CD4-positive, alpha-beta T cell (primary cell): ENCODE measurements around the gene MAGI1. TPM values are rescaled to one million over a fixed set of nuclear protein-coding genes. Genes with fewer than 3 reads are reported as not detected.

Source experiments
- ATAC-seq: fragments of 200-7000 bp; cut with Tn5 transposase; one replicate; pipeline ENCODE4 v1.10.0; 2022; ENCODE audit warnings: mild to moderate bottlenecking; ENCODE audit not compliant: poor library complexity
- CTCF ChIA-PET: fragments of 350-600 bp; sonication (Branson Sonifier 250); formaldehyde crosslinking; loops from one replicate; lab custom pipeline; 2021; ENCODE audit warnings: antibody characterized with exemption, inconsistent platforms; lab: Charles Lee
- POLR2A ChIA-PET: fragments of 350-600 bp; sonication (Branson Sonifier 250); formaldehyde crosslinking; loops from one replicate; lab custom pipeline; 2021; ENCODE audit warnings: antibody characterized with exemption, inconsistent platforms; lab: Charles Lee
- DNase-seq, 14 experiments: peaks; one replicate each; pipeline ENCODE4 v3.0.0-alpha.2; 2013 to 2020; ENCODE audit warnings: mixed read lengths in 2 of 14
- H3K27ac ChIP-seq, 2 donors: one replicate each; pipeline versions ENCODE4 v1.5.1 to v1.7.0; 2013; ENCODE audit warnings: low read length in 2 of 2, low read depth in 1 of 2, mild to moderate bottlenecking in 1 of 2
- H3K27me3 ChIP-seq, 2 experiments: 1 replicate in 1 of 2; 2 replicates in 1 of 2; pipeline versions ENCODE4 v1.6.1 to v1.7.0; 2013; ENCODE audit warnings: low read length in 2 of 2, control low read depth in 1 of 2, mild to moderate bottlenecking in 1 of 2, moderate library complexity in 1 of 2; ENCODE audit not compliant: insufficient read depth in 2 of 2, control insufficient read depth in 1 of 2
- H3K36me3 ChIP-seq: one replicate; pipeline ENCODE4 v1.6.1; 2013; ENCODE audit warnings: low read length, control low read depth; ENCODE audit not compliant: insufficient read depth
- H3K4me1 ChIP-seq: one replicate; pipeline ENCODE4 v1.6.1; 2013; ENCODE audit warnings: low read length, control low read depth; ENCODE audit not compliant: insufficient read depth
- H3K4me3 ChIP-seq: one replicate; pipeline ENCODE4 v1.5.1; 2013; ENCODE audit warnings: mild to moderate bottlenecking, low read length, moderate library complexity
- H3K9me3 ChIP-seq, 2 experiments: 1 replicate in 1 of 2; 2 replicates in 1 of 2; pipeline versions ENCODE4 v1.6.1 to v1.7.0; 2013; ENCODE audit warnings: low read length in 2 of 2, mild to moderate bottlenecking in 2 of 2, control low read depth in 1 of 2, moderate library complexity in 1 of 2; ENCODE audit not compliant: control insufficient read depth in 1 of 2, insufficient read depth in 1 of 2
- H3K27ac Mint-ChIP-seq: one replicate; pipeline ENCODE4 v1.8.0; 2020; ENCODE audit warnings: mixed read lengths
- H3K27me3 Mint-ChIP-seq: one replicate; pipeline ENCODE4 v1.8.0; 2021; ENCODE audit warnings: mixed read lengths
- H3K36me3 Mint-ChIP-seq: one replicate; pipeline ENCODE4 v1.8.0; 2021; ENCODE audit warnings: low read depth, mixed read lengths
- H3K4me1 Mint-ChIP-seq: one replicate; pipeline ENCODE4 v1.8.0; 2021; ENCODE audit warnings: low read depth, mixed read lengths
- H3K4me3 Mint-ChIP-seq: one replicate; pipeline ENCODE4 v1.8.0; 2020; ENCODE audit warnings: mild to moderate bottlenecking, mixed read lengths
- H3K9me3 Mint-ChIP-seq: one replicate; pipeline ENCODE4 v1.8.0; 2020; ENCODE audit warnings: mixed read lengths
- intact Hi-C, 2 experiments: fragments of 100-400 bp; cut with DNase I in 1 of 2; cut with micrococcal nuclease in 1 of 2; formaldehyde crosslinking; loops; one replicate each; pipeline versions ENCODE4 v1.15.1 to v1.9.0; 2023 to 2025; cut with DNase I, micrococcal nuclease
- total RNA-seq, 174 experiments: library from RNA in 2 of 174; stranded (reverse) in 2 of 174; gene quantifications; one replicate each; pipeline ENCODE4 v1.2.3 and lab custom pipeline; 2021 to 2026
- TF ChIP-seq, protein P1 (sequence below): fragments of 200-600 bp; IDR thresholded peaks from one replicate; pipeline ENCODE4 v1.8.0; 2022; ENCODE audit warnings: antibody characterized with exemption, mild to moderate bottlenecking

MAGI1 gene
- total RNA-seq, 2 experiments from 2014 or later = not detected

DNA sequence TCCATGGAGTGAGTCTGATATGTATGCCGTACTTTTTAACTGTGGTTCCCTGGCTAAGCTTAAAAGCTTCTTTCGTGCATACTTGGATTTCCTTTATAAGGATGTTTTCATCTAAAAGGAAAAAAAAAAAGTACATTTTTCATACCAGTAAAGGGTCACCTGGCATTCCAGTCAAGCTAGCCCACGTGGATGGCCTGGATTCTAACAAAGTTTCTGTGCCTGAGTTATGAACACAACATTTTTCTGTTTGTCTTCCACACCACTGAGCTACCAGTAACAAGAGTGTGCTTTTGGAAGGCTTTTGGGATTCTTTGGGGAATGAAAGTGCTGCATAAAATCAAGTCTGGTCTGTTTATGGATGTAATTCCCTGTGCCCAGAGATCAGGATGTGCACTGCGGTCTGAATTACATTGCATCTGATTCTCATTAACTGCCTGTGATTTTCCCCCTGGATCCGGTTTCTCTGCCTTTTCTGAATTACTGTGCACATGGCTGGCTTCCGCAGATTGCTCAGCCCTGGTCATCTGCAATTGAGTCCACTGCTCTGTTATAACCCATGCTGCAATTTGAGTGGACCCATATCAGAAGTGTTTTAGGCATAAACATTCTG, 38.2 kb upstream of the MAGI1 start:
- H3K27ac Mint-ChIP-seq = no peak overlapping the region
- H3K36me3 Mint-ChIP-seq = no peaks in the 10 kb centered on the region
- H3K4me1 Mint-ChIP-seq = no peaks in the 10 kb centered on the region
- no peak overlapping the region for H3K27ac ChIP-seq
- no peaks in the 10 kb centered on the region for H3K4me1 ChIP-seq
- H3K36me3 ChIP-seq = no peaks in the 10 kb centered on the region
- no peak overlapping the region for H3K4me3 Mint-ChIP-seq
- no peak for DNase-seq
- CTCF ChIA-PET = no interaction called here
- peaks cover 3% of the 10 kb centered on the region for H3K9me3 Mint-ChIP-seq
- TF ChIP-seq, protein P1, sequence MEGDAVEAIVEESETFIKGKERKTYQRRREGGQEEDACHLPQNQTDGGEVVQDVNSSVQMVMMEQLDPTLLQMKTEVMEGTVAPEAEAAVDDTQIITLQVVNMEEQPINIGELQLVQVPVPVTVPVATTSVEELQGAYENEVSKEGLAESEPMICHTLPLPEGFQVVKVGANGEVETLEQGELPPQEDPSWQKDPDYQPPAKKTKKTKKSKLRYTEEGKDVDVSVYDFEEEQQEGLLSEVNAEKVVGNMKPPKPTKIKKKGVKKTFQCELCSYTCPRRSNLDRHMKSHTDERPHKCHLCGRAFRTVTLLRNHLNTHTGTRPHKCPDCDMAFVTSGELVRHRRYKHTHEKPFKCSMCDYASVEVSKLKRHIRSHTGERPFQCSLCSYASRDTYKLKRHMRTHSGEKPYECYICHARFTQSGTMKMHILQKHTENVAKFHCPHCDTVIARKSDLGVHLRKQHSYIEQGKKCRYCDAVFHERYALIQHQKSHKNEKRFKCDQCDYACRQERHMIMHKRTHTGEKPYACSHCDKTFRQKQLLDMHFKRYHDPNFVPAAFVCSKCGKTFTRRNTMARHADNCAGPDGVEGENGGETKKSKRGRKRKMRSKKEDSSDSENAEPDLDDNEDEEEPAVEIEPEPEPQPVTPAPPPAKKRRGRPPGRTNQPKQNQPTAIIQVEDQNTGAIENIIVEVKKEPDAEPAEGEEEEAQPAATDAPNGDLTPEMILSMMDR = no peak
- ATAC-seq = no peak
- H3K9me3 ChIP-seq = peaks cover 0 to 10% of the 10 kb centered on the region in 2 experiments
- no peak overlapping the region for H3K4me3 ChIP-seq
- no peaks in the 10 kb centered on the region for H3K27me3 Mint-ChIP-seq
- H3K27me3 ChIP-seq = no peaks in the 10 kb centered on the region
- intact Hi-C loops = no loop called here
- POLR2A ChIA-PET = no interaction called here

DNA sequence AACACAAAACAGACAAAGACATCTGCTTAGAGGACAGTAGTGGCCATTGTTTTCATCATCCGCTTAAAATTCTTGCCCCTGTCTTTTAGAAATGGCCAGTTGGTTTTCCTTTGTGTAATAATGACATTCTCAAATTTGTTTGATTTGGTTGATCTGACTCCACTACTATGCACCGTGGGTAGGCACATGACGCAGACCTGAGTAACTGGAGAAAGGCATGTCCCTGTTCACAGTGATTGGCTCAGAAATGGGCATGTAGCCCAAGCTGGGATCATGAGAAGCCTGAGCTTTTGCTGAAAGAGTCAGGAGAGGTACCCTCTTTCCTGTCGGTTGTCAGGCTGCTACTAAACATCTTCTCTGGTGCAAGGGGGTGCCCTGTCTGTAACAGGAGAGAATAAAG, 36.6 kb upstream of the MAGI1 start:
- H3K4me3 Mint-ChIP-seq = no peak overlapping the region
- CTCF ChIA-PET = no interaction called here
- no peak overlapping the region for H3K27ac ChIP-seq
- intact Hi-C loops = no loop called here
- no peak overlapping the region for H3K4me3 ChIP-seq
- no peaks in the 10 kb centered on the region for H3K4me1 ChIP-seq
- H3K36me3 ChIP-seq = no peaks in the 10 kb centered on the region
- H3K9me3 ChIP-seq = peaks cover 0 to 10% of the 10 kb centered on the region in 2 experiments
- H3K4me1 Mint-ChIP-seq = no peaks in the 10 kb centered on the region
- H3K27me3 Mint-ChIP-seq = no peaks in the 10 kb centered on the region
- peaks cover 3% of the 10 kb centered on the region for H3K9me3 Mint-ChIP-seq
- ATAC-seq (no peak), DNase-seq (no peak)
- H3K36me3 Mint-ChIP-seq = no peaks in the 10 kb centered on the region
- TF ChIP-seq, protein P1 = no peak
- H3K27ac Mint-ChIP-seq = no peak overlapping the region
- H3K27me3 ChIP-seq = no peaks in the 10 kb centered on the region
- POLR2A ChIA-PET = no interaction called here

DNA sequence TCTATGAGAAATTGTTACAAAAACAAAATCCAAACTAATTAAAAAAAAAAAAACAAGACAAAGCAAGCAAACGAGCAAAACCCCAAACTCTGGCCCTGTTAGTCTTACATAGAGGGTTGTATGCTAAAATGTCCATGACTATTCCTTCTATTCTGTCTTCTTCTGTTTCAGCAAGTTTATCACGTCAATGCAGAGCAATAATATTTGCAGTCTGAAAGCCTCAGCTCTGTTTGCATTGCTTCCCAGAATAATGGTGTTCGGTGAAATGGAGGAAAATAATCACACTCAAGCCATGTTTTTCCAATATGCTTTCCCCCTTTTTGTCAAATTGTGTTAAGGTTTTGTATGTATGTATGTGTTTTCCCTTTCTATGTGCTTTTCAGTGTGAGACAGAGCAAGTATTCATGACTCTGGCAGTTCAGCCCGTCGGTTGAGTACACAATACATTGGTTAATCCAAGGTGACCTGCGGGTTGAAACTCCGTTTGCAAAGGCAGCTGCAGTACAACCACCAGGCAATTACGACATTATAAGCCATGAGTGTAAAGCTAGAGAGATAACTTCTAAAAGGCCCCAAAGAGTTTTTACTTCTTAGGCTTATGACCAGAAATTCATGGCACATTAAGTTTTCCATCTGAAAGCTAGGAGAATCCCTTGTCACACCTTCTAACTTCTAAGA, 34.9 kb upstream of the MAGI1 start:
- no peak overlapping the region for H3K27ac ChIP-seq
- Mint-ChIP-seq H3K36me3 (no peaks in the 10 kb centered on the region), H3K9me3 (peaks cover 5% of the 10 kb centered on the region), H3K27me3 (no peaks in the 10 kb centered on the region), H3K4me1 (no peaks in the 10 kb centered on the region), H3K27ac (no peak overlapping the region), H3K4me3 (no peak overlapping the region)
- no peaks in the 10 kb centered on the region for H3K36me3 ChIP-seq
- no peaks in the 10 kb centered on the region for H3K27me3 ChIP-seq
- DNase-seq (no peak), ATAC-seq (no peak)
- H3K4me1 ChIP-seq = no peaks in the 10 kb centered on the region
- ChIA-PET POLR2A (no interaction called here), CTCF (no interaction called here)
- no peak overlapping the region for H3K4me3 ChIP-seq
- intact Hi-C loops = no loop called here
- H3K9me3 ChIP-seq = peaks cover 5 to 10% of the 10 kb centered on the region in 2 experiments
- TF ChIP-seq, protein P1 = no peak
